Loucy (cell line): ENCODE results near the gene MACROD2.

Experiments used
- H2AFZ ChIP-seq: fragments of 200-600 bp; sonication (generic); 2 replicates; pipeline ENCODE4 v1.6.0; 2016; ENCODE audit warnings: antibody characterized with exemption, mild to moderate bottlenecking, low read length, moderate library complexity
- H3F3A ChIP-seq: fragments of 200-600 bp; 2 replicates; pipeline ENCODE4 v1.6.0; 2016; ENCODE audit warnings: antibody characterized with exemption, low read depth, mild to moderate bottlenecking
- H3K27me3 ChIP-seq: fragments of 200-600 bp; sonication (generic); 2 replicates; pipeline ENCODE4 v1.6.1; 2014; ENCODE audit warnings: low read length, mild to moderate bottlenecking; ENCODE audit not compliant: insufficient read depth, poor library complexity, severe bottlenecking
- H3K36me3 ChIP-seq: fragments of 200-600 bp; sonication (generic); 2 replicates; pipeline ENCODE4 v1.6.1; 2016; ENCODE audit warnings: low read length; ENCODE audit not compliant: insufficient read depth
- H3K4me1 ChIP-seq: fragments of 200-600 bp; sonication (generic); 2 replicates; pipeline ENCODE4 v1.5.1; 2014; ENCODE audit warnings: low read length, mild to moderate bottlenecking; ENCODE audit not compliant: insufficient read depth, poor library complexity, severe bottlenecking
- H3K4me2 ChIP-seq: fragments of 200-600 bp; sonication (generic); 2 replicates; pipeline ENCODE4 v1.6.0; 2014; ENCODE audit warnings: antibody characterized with exemption, low read length, low read depth, mild to moderate bottlenecking; ENCODE audit not compliant: poor library complexity, severe bottlenecking
- H3K4me3 ChIP-seq: fragments of 200-600 bp; sonication (generic); 2 replicates; pipeline ENCODE4 v1.5.1; 2014; ENCODE audit warnings: low read length, mild to moderate bottlenecking, mixed read lengths; ENCODE audit not compliant: poor library complexity, severe bottlenecking
- H3K79me2 ChIP-seq: fragments of 200-600 bp; sonication (generic); 2 replicates; pipeline ENCODE4 v1.6.1; 2014; ENCODE audit warnings: low read length; ENCODE audit not compliant: insufficient read depth
- H3K9ac ChIP-seq: fragments of 200-600 bp; sonication (generic); 2 replicates; pipeline ENCODE4 v1.6.0; 2014; ENCODE audit warnings: mild to moderate bottlenecking, low read depth, low read length, moderate library complexity; ENCODE audit not compliant: poor library complexity, severe bottlenecking
- H3K9me2 ChIP-seq: fragments of 200-600 bp; sonication (generic); replicated peaks from 2 replicates; pipeline ENCODE4 v1.6.1; 2016; ENCODE audit warnings: low read depth, low read length, mixed read lengths
- H3K9me3 ChIP-seq: fragments of 200-600 bp; sonication (generic); 2 replicates; pipeline ENCODE4 v1.6.1; 2014; ENCODE audit warnings: mild to moderate bottlenecking, antibody characterized with exemption, low read length, low read depth; ENCODE audit not compliant: insufficient read depth
- H4K20me1 ChIP-seq: fragments of 200-600 bp; sonication (generic); 2 replicates; pipeline ENCODE4 v1.6.0; 2014; ENCODE audit warnings: antibody characterized with exemption, low read length, mild to moderate bottlenecking; ENCODE audit not compliant: insufficient read depth, poor library complexity, severe bottlenecking
- CTCF ChIP-seq: fragments of 200-600 bp; sonication (generic); conservative IDR thresholded peaks from 2 replicates; pipeline ENCODE4 v1.5.1; 2014; ENCODE audit warnings: mild to moderate bottlenecking, antibody characterized with exemption, low read length
- EZH2phosphoT487 ChIP-seq: fragments of 200-600 bp; IDR thresholded peaks from 2 replicates; pipeline ENCODE4 v1.6.1; 2018; ENCODE audit warnings: antibody characterized with exemption, mild to moderate bottlenecking, moderate library complexity, borderline replicate concordance

Gene MACROD2

GRCh38 chr20:16054985-16055384, 2059.7 kb downstream of the MACROD2 start:
- no peaks in the 10 kb centered on the region for H3K36me3 ChIP-seq
- no peaks in the 10 kb centered on the region for H3K9me2 ChIP-seq
- H2AFZ ChIP-seq, result no peak overlapping the region
- H3K27me3 ChIP-seq, result no peaks in the 10 kb centered on the region
- H3K4me3 ChIP-seq, result no peak overlapping the region
- no peaks in the 10 kb centered on the region for H3F3A ChIP-seq
- no peaks in the 10 kb centered on the region for H3K4me1 ChIP-seq
- no peak overlapping the region for H3K9ac ChIP-seq
- TF ChIP-seq CTCF (no peak), EZH2phosphoT487 (no peak)
- no peaks in the 10 kb centered on the region for H3K9me3 ChIP-seq
- H3K79me2 ChIP-seq, result no peaks in the 10 kb centered on the region
- H4K20me1 ChIP-seq, result no peaks in the 10 kb centered on the region
- H3K4me2 ChIP-seq, result no peak overlapping the region

- Histone ChIP-seq H3K36me3 (no peaks in the 10 kb centered on the region), H3K9me2 (no peaks in the 10 kb centered on the region), H4K20me1 (no peaks in the 10 kb centered on the region), H3K9me3 (no peaks in the 10 kb centered on the region), H3K4me3 (no peak overlapping the region), H3F3A (no peaks in the 10 kb centered on the region), H3K79me2 (no peaks in the 10 kb centered on the region), H3K4me2 (no peak overlapping the region), H3K4me1 (no peaks in the 10 kb centered on the region), H2AFZ (no peak overlapping the region), H3K9ac (no peak overlapping the region), H3K27me3 (no peaks in the 10 kb centered on the region)
- TF ChIP-seq CTCF (no peak), EZH2phosphoT487 (no peak)
Measured at GRCh38 chr20:16057651-16058050, 2062.3 kb downstream of the MACROD2 start.

- TF ChIP-seq EZH2phosphoT487 (no peak), CTCF (no peak)
- no peaks in the 10 kb centered on the region for H3K79me2 ChIP-seq
- H3K4me3 ChIP-seq, result no peak overlapping the region
- H4K20me1 ChIP-seq, result no peaks in the 10 kb centered on the region
- H3K4me1 ChIP-seq, result no peaks in the 10 kb centered on the region
- H3K9me3 ChIP-seq, result no peaks in the 10 kb centered on the region
- H3K27me3 ChIP-seq, result no peaks in the 10 kb centered on the region
- H2AFZ ChIP-seq, result no peak overlapping the region
- no peaks in the 10 kb centered on the region for H3K9me2 ChIP-seq
- H3F3A ChIP-seq, result no peaks in the 10 kb centered on the region
- H3K36me3 ChIP-seq, result no peaks in the 10 kb centered on the region
- H3K4me2 ChIP-seq, result no peak overlapping the region
- no peak overlapping the region for H3K9ac ChIP-seq
Measured at GRCh38 chr20:16058268-16058667, 2063.0 kb downstream of the MACROD2 start.
